Muscle layer of duodenum (tissue), 2 donors: ENCODE results near the gene ERI3.

Experiments
- H3K27ac ChIP-seq: one replicate; pipeline ENCODE4 v1.7.0; 2013; ENCODE audit warnings: mild to moderate bottlenecking, low read length
- H3K27me3 ChIP-seq: one replicate; pipeline ENCODE4 v1.7.0; 2013; ENCODE audit warnings: low read depth, mild to moderate bottlenecking, control low read depth, low read length
- H3K36me3 ChIP-seq, 2 donors: one replicate each; pipeline ENCODE4 v1.7.0; 2013; ENCODE audit warnings: low read length in 2 of 2, control low read depth in 1 of 2, mild to moderate bottlenecking in 1 of 2; ENCODE audit not compliant: insufficient read depth in 2 of 2, control insufficient read depth in 1 of 2
- H3K4me1 ChIP-seq, 2 donors: one replicate each; pipeline ENCODE4 v1.7.0; 2013; ENCODE audit warnings: low read length in 2 of 2, mild to moderate bottlenecking in 2 of 2, control low read depth in 1 of 2, moderate library complexity in 1 of 2; ENCODE audit not compliant: insufficient read depth in 2 of 2, control insufficient read depth in 1 of 2
- H3K4me3 ChIP-seq, 2 donors: one replicate each; pipeline ENCODE4 v1.7.0; 2013; ENCODE audit warnings: low read length in 2 of 2, low read depth in 1 of 2, mild to moderate bottlenecking in 1 of 2
- H3K9me3 ChIP-seq, 2 donors: one replicate each; pipeline ENCODE4 v1.7.0; 2013; ENCODE audit warnings: low read length in 2 of 2, control low read depth in 1 of 2, mild to moderate bottlenecking in 1 of 2; ENCODE audit not compliant: control insufficient read depth in 1 of 2
- donor health status: healthy.

The ERI3 gene

GRCh38 chr1:44354840-44355581 lies at the start of gene ERI3:
Gene ERI3 (minus strand): TSS chr1:44355257. CDS start chr1:44355026, 231 bp downstream.
- peak within 1 kb of the TSS; percentile 14 for H3K27ac ChIP-seq
- H3K4me3 ChIP-seq: peak within 1 kb of the TSS; percentile 76 to 99
- H3K9me3 ChIP-seq: no peaks in the 10 kb centered on the region
- H3K27me3 ChIP-seq: no peaks in the 10 kb centered on the region
- no peaks in the 10 kb centered on the region for H3K36me3 ChIP-seq
- H3K4me1 ChIP-seq: peaks cover 6 to 20% of the 10 kb centered on the region in 2 donors

DNA sequence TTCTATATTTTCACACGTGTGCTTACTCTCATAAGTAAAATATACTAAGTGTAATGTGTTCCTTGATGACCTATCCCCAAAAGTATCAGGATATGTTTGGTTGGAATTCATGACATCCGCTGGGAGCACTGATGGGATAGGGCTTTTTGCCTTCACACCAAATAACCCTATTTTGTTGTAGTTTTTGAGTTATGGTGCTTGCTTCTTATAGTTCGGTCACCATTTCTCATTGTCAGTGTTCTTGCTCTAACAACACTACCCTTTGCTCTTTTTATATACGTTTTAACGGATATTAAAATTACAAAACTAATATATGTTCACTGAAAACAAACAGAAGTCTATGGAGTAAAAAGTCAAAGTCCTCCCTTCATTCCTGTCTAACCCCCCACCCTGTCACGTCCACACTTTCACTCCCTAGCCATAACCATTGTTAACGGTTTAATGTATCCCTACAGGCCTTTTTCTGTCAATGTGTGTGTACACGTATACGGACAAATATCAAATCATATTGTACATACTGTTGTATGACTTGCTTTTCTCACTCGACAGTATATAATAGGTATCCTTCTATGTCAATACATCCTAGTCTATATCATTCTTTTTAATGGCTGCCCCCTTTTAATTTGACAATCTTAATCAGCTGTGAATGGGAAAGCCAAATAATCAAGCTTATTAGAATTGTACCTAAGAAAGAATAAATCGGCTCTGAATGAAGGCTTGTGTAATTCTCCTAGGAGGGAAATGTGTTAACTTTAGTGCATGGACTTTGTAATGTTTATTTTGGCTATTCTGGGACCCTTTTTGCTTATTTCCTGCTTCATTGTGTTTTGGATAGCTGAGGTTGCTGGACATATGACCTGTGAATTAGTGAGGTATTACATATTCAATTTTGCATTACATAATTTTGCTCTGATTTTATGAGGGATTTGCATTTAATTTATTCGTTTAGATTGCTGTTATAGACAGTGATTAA lies 46.5 kb upstream of the ERI3 start:
- no peaks in the 10 kb centered on the region for H3K36me3 ChIP-seq
- H3K27me3 ChIP-seq: peaks cover 28% of the 10 kb centered on the region
- H3K9me3 ChIP-seq: peaks cover 0 to under 1% of the 10 kb centered on the region in 2 donors
- no peak overlapping the region for H3K27ac ChIP-seq
- H3K4me1 ChIP-seq: peaks cover 4 to 17% of the 10 kb centered on the region in 2 donors
- H3K4me3 ChIP-seq: no peak overlapping the region

DNA sequence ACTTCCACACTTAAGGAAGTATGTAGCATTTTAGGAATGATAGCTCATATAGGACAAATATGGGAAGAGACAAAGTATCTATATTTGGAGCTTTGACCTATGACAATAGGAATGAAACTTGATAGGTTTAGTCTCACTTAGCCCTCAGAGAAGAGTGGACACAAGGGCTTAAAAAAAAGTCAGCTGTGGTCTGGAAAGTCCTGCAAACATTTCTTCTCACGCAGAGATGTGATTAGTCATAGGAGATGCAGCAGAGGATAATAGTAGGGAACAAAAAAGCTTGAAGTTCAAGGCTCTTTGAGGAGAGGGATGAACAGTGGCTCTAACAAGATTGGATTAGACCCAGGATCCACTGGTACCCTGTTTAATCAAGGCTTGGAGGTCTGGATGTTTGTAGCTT lies 35.2 kb upstream of the ERI3 start:
- Histone ChIP-seq H3K27me3 (no peaks in the 10 kb centered on the region), H3K36me3 (no peaks in the 10 kb centered on the region), H3K4me1 (no peaks in the 10 kb centered on the region), H3K9me3 (no peaks in the 10 kb centered on the region), H3K27ac (no peak overlapping the region), H3K4me3 (no peak overlapping the region)

DNA sequence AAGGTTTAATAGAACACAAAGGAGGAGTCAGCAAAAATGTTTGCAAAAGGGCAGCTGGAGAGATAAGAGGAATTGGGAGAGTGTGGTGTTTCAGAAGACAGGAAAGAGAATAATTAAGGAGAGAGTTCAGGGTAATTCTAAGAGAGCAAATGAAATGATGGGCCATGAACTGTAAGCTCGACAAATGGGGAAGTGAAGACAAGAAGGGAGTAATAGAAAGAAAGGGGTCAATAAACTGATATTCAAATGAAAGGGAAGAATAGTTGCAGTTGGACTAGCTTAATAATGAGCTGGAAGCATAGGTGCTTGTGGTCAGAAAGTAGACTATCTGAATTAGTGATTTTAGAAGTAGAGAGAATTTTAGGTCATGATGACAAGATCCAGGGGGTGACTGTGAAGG lies 34.4 kb upstream of the ERI3 start:
- Histone ChIP-seq H3K36me3 (no peaks in the 10 kb centered on the region), H3K4me1 (no peaks in the 10 kb centered on the region), H3K4me3 (no peak overlapping the region), H3K27me3 (no peaks in the 10 kb centered on the region), H3K27ac (no peak overlapping the region), H3K9me3 (no peaks in the 10 kb centered on the region)

DNA sequence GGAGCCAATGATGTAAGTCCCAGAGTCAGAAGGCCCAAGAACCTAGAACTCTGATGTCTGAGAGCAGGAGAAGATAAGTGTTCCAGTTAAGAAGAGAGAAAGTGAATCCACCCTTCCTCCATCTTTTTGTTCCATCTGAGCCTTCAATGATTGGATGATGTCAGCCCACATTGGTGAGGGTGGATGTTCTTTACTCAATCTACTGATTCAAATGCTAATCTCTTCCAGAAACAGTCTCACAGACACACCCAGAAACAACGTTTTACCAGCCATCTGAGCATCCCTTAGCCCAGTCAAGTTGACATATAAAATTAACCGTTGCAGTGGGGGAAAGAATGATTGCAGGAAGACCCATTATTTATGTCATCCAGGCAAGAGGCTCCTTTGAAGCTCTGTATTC lies 33.5 kb upstream of the ERI3 start:
- Histone ChIP-seq H3K27ac (no peak overlapping the region), H3K4me3 (no peak overlapping the region), H3K4me1 (no peaks in the 10 kb centered on the region), H3K36me3 (no peaks in the 10 kb centered on the region), H3K27me3 (no peaks in the 10 kb centered on the region), H3K9me3 (no peaks in the 10 kb centered on the region)

- Histone ChIP-seq H3K36me3 (no peaks in the 10 kb centered on the region), H3K9me3 (no peaks in the 10 kb centered on the region), H3K4me1 (no peaks in the 10 kb centered on the region), H3K27ac (no peak overlapping the region), H3K27me3 (no peaks in the 10 kb centered on the region), H3K4me3 (no peak overlapping the region)
Observed at GRCh38 chr1:44380666-44381177, 25.7 kb upstream of the ERI3 start.

- no peak overlapping the region for H3K4me3 ChIP-seq
- no peaks in the 10 kb centered on the region for H3K36me3 ChIP-seq
- H3K9me3 ChIP-seq: no peaks in the 10 kb centered on the region
- no peaks in the 10 kb centered on the region for H3K27me3 ChIP-seq
- no peak overlapping the region for H3K27ac ChIP-seq
- no peaks in the 10 kb centered on the region for H3K4me1 ChIP-seq
Observed at GRCh38 chr1:44377925-44378784, 23.1 kb upstream of the ERI3 start.

DNA sequence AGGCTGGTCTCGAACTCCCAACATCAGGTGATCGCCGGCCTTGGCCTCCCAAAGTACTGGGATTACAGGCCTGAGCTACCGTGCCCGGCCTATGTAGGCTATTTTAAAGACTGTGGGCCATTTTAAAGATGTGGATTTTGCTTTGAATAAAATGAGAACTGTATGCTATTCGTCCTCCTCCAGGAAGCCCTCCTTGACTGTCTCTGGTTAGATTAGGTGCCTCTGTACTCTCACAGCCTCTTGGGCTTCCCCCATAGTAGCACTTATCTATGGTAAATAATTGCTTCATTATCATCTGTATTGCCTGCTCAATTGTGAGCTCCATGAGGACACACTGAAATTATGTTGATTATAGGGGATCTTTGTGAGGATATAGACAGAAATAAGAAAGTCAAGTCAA lies 20.5 kb upstream of the ERI3 start:
- Histone ChIP-seq H3K36me3 (no peaks in the 10 kb centered on the region), H3K9me3 (no peaks in the 10 kb centered on the region), H3K27ac (no peak overlapping the region), H3K27me3 (no peaks in the 10 kb centered on the region), H3K4me3 (no peak overlapping the region), H3K4me1 (no peaks in the 10 kb centered on the region)

DNA sequence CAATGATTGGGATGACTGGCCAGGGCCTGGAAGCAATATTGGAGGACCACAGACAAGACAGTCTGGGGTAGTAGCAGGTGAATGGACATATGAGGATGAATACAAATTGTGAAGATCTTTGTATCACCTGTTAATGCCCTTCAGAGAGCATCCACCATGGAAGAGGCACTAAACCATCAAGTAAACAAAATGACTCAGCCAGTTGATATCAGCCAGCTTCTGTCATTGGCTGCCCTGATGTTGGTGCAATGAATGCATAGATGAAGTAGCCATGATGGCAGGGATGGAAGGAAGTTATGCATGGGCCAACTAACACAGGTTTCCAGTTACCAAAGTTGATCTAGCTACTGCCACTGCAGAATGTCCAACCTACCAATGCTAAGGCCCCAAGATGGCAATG lies 16.1 kb upstream of the ERI3 start:
- Histone ChIP-seq H3K4me3 (no peak overlapping the region), H3K4me1 (no peaks in the 10 kb centered on the region), H3K27me3 (no peaks in the 10 kb centered on the region), H3K27ac (no peak overlapping the region), H3K9me3 (no peaks in the 10 kb centered on the region), H3K36me3 (no peaks in the 10 kb centered on the region)

GRCh38 chr1:44368471-44369151 lies 13.6 kb upstream of the ERI3 start:
- H3K27me3 ChIP-seq: no peaks in the 10 kb centered on the region
- no peaks in the 10 kb centered on the region for H3K9me3 ChIP-seq
- no peak overlapping the region for H3K4me3 ChIP-seq
- H3K27ac ChIP-seq: no peak overlapping the region
- no peaks in the 10 kb centered on the region for H3K4me1 ChIP-seq
- H3K36me3 ChIP-seq: no peaks in the 10 kb centered on the region
